HG03095 (cell line): ENCODE data around the gene ZNF565.
A peak's percentile ranks its signal among the peaks of the same experiment; 100 is the strongest.
"Not testable (repeated sequence)": the region's sequence is repeated elsewhere in the genome, so short reads cannot be mapped to it uniquely, and the experiment has no call there.

ENCODE experiments used
- ATAC-seq: cut with Tn5 transposase; IDR thresholded peaks from one replicate; pipeline ENCODE4 v1.9.1; 2021; ENCODE audit warnings: moderate library complexity; ENCODE audit not compliant: unreplicated experiment

Gene ZNF565

GRCh38 chr19:36214386-36215275 is at the start of gene ZNF565, which contains the start of gene ZNF146:
TSS of gene ZNF565 (minus strand) at chr19:36214665. CDS start at chr19:36201985, 12,680 bp downstream.
TSS of gene ZNF146 (plus strand) at chr19:36215106. CDS start at chr19:36236441, 21,335 bp downstream.
- peak; percentile 87 for ATAC-seq

GRCh38 chr19:36259211-36259610 is 44.7 kb upstream of the ZNF565 start:
- no peak for ATAC-seq

- ATAC-seq: no peak
These were observed 43.8 kb upstream of the ZNF565 start for GRCh38 chr19:36258028-36258875.

GRCh38 chr19:36257520-36257876 is 43.0 kb upstream of the ZNF565 start:
- no peak for ATAC-seq

- ATAC-seq: no peak
These were observed 42.5 kb upstream of the ZNF565 start for GRCh38 chr19:36256853-36257519.

GRCh38 chr19:36256064-36256463 is 41.6 kb upstream of the ZNF565 start:
- ATAC-seq: no peak

- no peak for ATAC-seq
These were observed 40.9 kb upstream of the ZNF565 start for GRCh38 chr19:36255316-36255715.

- no peak for ATAC-seq
These were observed 40.4 kb upstream of the ZNF565 start for GRCh38 chr19:36254848-36255247.

- no peak for ATAC-seq
These were observed 37.6 kb upstream of the ZNF565 start for GRCh38 chr19:36252047-36252446.

- no peak for ATAC-seq
These were observed 31.6 kb upstream of the ZNF565 start for GRCh38 chr19:36246006-36246481.

GRCh38 chr19:36245210-36246005 is 30.9 kb upstream of the ZNF565 start:
- no peak for ATAC-seq

GRCh38 chr19:36244066-36244465 is 29.6 kb upstream of the ZNF565 start:
- no peak for ATAC-seq

- no peak for ATAC-seq
These were observed 22.5 kb upstream of the ZNF565 start for GRCh38 chr19:36236946-36237310.

GRCh38 chr19:36236304-36236945 is 22.0 kb upstream of the ZNF565 start:
- no peak for ATAC-seq

GRCh38 chr19:36233626-36234025 is 19.2 kb upstream of the ZNF565 start:
- not testable (repeated sequence) for ATAC-seq

GRCh38 chr19:36225219-36225892 is 10.9 kb upstream of the ZNF565 start:
- ATAC-seq: no peak

GRCh38 chr19:36222503-36222902 is 8.0 kb upstream of the ZNF565 start:
- no peak for ATAC-seq

- no peak for ATAC-seq
These were observed 7.0 kb upstream of the ZNF565 start for GRCh38 chr19:36221474-36221873.
